ENCODE data around the gene NDRG2.

DNA sequence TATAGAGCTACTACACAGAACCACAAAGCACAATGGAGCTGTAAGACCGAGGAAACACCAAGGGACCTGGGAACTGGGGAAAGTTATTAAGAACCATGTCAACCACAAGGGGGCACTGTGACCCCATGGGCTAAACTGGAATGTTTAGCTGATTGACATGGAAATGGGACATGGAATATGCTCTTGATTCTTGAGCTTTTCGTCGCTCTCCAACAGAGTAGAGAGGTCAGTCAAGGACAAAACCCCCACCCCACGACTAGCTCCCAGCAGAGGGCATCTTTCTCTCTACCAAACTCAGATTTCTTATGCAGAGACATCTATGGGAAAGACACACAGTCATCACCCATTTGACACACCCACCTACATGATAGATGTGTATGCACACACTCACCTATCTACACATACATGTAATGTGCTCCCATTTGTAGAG lies 10.1 kb downstream of the NDRG2 start:
- TF ChIP-seq POLR2A (IDR thresholded peaks at IDR 0.05), result no peak
- TF ChIP-seq, protein P1, sequence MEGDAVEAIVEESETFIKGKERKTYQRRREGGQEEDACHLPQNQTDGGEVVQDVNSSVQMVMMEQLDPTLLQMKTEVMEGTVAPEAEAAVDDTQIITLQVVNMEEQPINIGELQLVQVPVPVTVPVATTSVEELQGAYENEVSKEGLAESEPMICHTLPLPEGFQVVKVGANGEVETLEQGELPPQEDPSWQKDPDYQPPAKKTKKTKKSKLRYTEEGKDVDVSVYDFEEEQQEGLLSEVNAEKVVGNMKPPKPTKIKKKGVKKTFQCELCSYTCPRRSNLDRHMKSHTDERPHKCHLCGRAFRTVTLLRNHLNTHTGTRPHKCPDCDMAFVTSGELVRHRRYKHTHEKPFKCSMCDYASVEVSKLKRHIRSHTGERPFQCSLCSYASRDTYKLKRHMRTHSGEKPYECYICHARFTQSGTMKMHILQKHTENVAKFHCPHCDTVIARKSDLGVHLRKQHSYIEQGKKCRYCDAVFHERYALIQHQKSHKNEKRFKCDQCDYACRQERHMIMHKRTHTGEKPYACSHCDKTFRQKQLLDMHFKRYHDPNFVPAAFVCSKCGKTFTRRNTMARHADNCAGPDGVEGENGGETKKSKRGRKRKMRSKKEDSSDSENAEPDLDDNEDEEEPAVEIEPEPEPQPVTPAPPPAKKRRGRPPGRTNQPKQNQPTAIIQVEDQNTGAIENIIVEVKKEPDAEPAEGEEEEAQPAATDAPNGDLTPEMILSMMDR (IDR thresholded peaks at IDR 0.05), result peak; percentile 91 to 97 (median 95)

Measured in thyroid gland (tissue), 4 donors.